Thyroid gland (tissue), 4 donors: ENCODE data around the gene EPHB3.
A peak's percentile ranks its signal among the peaks of the same experiment; 100 is the strongest.

Experiments used
- POLR2A ChIP-seq, 2 donors: fragments of 450-650 bp; IDR thresholded peaks; one replicate each; pipeline ENCODE4 v1.6.1; 2017; ENCODE audit warnings: antibody characterized with exemption in 2 of 2, mild to moderate bottlenecking in 2 of 2, moderate library complexity in 1 of 2
- TF ChIP-seq, protein P1 (sequence below), 6 experiments: fragments of 200-600 bp in 3 of 6; fragments of 450-650 bp in 3 of 6; sonication (generic) in 3 of 6; IDR thresholded peaks; one replicate each; pipeline ENCODE4 v1.5.1; 2016 to 2019; ENCODE audit warnings: antibody characterized with exemption in 6 of 6, mild to moderate bottlenecking in 2 of 6, inconsistent platforms in 1 of 6, moderate library complexity in 1 of 6

DNA sequence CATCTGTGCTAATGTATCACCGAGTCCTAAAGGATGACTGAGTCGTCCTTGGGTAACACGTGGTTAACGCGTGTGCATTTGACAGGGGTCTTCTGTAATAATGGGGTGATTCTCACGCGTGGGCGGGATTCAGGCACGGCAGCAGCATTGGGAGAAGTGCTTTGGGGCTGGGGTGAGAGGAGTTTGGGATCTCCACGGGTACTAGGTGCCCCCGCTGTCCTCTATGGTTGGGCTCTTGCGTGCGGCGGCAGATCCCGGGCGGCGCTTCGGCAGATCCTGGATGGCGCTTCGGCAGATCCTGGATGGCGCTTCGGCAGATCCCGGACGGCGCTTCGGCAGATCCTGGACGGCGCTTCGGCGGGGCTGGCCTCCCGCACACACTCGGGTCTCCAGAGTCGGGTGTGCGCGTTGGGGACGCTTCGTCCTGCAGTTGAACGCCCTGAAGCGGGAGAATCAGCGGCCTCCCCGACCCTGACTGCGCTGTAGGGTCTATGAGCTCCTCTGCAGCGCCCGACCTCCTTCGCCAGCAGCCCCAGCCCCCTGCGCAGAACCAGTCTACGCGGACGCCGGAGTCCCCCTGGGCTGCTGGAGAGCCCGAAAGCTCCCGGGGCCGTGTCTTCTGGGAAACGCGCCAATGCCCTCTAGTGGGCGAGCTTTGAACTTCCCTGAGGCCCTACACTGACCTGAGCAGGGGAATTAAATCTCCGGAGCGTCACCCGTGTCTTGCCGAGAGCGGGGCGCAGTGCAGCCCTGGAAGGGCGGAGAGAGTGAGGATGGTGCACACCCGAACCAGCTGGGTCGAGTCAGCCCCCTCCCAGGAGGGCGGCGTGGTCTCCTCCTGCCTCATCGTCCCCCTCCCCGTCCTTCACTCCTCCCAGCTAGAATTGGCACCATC is 48.1 kb upstream of the EPHB3 start:
- TF ChIP-seq, protein P1, sequence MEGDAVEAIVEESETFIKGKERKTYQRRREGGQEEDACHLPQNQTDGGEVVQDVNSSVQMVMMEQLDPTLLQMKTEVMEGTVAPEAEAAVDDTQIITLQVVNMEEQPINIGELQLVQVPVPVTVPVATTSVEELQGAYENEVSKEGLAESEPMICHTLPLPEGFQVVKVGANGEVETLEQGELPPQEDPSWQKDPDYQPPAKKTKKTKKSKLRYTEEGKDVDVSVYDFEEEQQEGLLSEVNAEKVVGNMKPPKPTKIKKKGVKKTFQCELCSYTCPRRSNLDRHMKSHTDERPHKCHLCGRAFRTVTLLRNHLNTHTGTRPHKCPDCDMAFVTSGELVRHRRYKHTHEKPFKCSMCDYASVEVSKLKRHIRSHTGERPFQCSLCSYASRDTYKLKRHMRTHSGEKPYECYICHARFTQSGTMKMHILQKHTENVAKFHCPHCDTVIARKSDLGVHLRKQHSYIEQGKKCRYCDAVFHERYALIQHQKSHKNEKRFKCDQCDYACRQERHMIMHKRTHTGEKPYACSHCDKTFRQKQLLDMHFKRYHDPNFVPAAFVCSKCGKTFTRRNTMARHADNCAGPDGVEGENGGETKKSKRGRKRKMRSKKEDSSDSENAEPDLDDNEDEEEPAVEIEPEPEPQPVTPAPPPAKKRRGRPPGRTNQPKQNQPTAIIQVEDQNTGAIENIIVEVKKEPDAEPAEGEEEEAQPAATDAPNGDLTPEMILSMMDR (IDR thresholded peaks at IDR 0.05), result peak; percentile 63 to 94 (median 80)
- TF ChIP-seq POLR2A (IDR thresholded peaks at IDR 0.05), result no peak
